Breast epithelium (tissue), 3 donors: ENCODE measurements around the gene RBMS2.

Experiments used
- POLR2A ChIP-seq: fragments of 450-650 bp; IDR thresholded peaks from one replicate; pipeline ENCODE4 v1.6.1; 2016; ENCODE audit warnings: antibody characterized with exemption, mild to moderate bottlenecking, moderate library complexity
- POLR2AphosphoS5 ChIP-seq, 3 donors: sonication (generic); formaldehyde crosslinking; IDR thresholded peaks; one replicate each; pipeline ENCODE4 v1.6.1; 2017; ENCODE audit warnings: antibody characterized with exemption in 3 of 3
- TF ChIP-seq, protein P1 (sequence below), 3 donors: fragments of 450-650 bp; IDR thresholded peaks; one replicate each; pipeline ENCODE4 v1.5.1; 2016 to 2017; ENCODE audit warnings: antibody characterized with exemption in 3 of 3, mild to moderate bottlenecking in 3 of 3, moderate library complexity in 3 of 3

DNA sequence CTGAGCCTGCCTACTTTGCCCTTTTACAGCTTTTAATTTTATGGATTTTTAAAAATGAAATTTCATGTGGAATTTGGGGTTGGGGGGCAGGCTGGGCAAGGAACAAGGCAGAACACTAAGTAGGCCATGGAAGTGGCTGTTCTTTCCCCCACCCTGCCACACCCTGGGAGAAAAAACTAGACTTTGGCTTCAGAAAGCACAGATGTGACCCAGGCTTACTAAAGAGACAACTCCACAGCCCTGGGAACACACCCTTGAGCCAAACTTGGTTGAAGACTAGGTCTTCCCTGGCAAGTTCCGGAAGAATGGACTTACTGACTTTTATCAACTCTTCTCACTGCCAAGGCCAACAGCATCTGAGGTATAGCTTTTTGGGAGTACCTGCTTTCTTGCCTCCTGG is 68.2 kb downstream of the RBMS2 start:
- TF ChIP-seq, protein P1, sequence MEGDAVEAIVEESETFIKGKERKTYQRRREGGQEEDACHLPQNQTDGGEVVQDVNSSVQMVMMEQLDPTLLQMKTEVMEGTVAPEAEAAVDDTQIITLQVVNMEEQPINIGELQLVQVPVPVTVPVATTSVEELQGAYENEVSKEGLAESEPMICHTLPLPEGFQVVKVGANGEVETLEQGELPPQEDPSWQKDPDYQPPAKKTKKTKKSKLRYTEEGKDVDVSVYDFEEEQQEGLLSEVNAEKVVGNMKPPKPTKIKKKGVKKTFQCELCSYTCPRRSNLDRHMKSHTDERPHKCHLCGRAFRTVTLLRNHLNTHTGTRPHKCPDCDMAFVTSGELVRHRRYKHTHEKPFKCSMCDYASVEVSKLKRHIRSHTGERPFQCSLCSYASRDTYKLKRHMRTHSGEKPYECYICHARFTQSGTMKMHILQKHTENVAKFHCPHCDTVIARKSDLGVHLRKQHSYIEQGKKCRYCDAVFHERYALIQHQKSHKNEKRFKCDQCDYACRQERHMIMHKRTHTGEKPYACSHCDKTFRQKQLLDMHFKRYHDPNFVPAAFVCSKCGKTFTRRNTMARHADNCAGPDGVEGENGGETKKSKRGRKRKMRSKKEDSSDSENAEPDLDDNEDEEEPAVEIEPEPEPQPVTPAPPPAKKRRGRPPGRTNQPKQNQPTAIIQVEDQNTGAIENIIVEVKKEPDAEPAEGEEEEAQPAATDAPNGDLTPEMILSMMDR (IDR thresholded peaks at IDR 0.05): no peak
- TF ChIP-seq POLR2AphosphoS5 (IDR thresholded peaks at IDR 0.05) (no peak), POLR2A (no peak)
